ENCODE results near the gene RRBP1.

DNA sequence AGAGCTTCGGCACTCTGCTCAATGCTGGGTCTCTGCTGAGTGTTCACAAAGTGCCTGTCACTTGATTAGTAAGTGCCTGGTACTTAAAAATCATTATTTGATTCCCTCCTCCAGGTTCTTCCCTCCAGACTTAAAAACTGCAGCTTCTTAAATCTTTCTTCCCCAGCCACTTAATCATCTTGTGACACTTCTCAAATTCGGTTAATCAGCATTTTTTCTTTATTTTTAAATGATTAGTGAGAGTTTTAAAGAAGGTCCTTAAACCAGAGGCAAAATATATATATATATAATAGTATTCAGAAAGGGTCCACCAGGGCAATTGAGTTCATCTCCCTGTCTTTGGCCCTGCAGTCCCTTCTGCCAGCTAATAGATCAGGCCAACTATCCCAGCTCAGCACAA lies 9.7 kb upstream of the RRBP1 start:
- TF ChIP-seq, protein P1, sequence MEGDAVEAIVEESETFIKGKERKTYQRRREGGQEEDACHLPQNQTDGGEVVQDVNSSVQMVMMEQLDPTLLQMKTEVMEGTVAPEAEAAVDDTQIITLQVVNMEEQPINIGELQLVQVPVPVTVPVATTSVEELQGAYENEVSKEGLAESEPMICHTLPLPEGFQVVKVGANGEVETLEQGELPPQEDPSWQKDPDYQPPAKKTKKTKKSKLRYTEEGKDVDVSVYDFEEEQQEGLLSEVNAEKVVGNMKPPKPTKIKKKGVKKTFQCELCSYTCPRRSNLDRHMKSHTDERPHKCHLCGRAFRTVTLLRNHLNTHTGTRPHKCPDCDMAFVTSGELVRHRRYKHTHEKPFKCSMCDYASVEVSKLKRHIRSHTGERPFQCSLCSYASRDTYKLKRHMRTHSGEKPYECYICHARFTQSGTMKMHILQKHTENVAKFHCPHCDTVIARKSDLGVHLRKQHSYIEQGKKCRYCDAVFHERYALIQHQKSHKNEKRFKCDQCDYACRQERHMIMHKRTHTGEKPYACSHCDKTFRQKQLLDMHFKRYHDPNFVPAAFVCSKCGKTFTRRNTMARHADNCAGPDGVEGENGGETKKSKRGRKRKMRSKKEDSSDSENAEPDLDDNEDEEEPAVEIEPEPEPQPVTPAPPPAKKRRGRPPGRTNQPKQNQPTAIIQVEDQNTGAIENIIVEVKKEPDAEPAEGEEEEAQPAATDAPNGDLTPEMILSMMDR (conservative IDR thresholded peaks at IDR 0.05; ENCODE audit: low read length) = no peak
- TF ChIP-seq EZH2phosphoT487 (IDR thresholded peaks at IDR 0.05; ENCODE audit: borderline replicate concordance) = no peak
